HL-60/S4 (cell line): ENCODE data around the gene TMCC2.
"Not testable (repeated sequence)": the region's sequence is repeated elsewhere in the genome, so short reads cannot be mapped to it uniquely, and the experiment has no call there.

ENCODE experiments used
- in situ Hi-C: fragments of 300-500 bp; cut with MboI; formaldehyde crosslinking; loops from 2 replicates; pipeline ENCODE4 v1.14.3; 2022; ENCODE audit warnings: low sequenced_read_pairs

Gene TMCC2, protein sequence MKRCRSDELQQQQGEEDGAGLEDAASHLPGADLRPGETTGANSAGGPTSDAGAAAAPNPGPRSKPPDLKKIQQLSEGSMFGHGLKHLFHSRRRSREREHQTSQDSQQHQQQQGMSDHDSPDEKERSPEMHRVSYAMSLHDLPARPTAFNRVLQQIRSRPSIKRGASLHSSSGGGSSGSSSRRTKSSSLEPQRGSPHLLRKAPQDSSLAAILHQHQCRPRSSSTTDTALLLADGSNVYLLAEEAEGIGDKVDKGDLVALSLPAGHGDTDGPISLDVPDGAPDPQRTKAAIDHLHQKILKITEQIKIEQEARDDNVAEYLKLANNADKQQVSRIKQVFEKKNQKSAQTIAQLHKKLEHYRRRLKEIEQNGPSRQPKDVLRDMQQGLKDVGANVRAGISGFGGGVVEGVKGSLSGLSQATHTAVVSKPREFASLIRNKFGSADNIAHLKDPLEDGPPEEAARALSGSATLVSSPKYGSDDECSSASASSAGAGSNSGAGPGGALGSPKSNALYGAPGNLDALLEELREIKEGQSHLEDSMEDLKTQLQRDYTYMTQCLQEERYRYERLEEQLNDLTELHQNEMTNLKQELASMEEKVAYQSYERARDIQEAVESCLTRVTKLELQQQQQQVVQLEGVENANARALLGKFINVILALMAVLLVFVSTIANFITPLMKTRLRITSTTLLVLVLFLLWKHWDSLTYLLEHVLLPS

GRCh38 chr1:205227584-205228013, at the start of gene TMCC2:
TSS of gene TMCC2 (plus strand) at chr1:205227946. CDS start at chr1:205228565, 619 bp downstream.
- in situ Hi-C loops: no loop called here

DNA sequence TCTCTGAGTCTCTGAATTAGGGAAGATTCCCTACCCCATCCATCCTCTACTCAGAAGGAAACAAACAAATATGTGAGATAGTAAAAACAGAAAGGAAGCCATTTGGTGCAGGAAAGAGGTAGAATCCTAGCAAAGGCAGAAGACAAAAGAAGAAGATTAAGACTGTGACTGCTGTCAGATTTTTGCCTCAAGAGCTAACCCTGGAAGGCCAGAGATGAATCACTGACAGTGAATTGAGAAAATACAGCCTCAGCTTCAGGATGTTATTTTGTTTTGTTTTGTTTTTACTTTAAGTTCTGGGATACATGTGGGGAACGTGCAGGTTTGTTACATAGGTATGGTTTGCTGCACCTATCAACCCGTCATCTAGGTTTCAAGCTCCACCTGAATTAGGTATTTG, 47.9 kb upstream of the TMCC2 start:
- in situ Hi-C loops: no loop called here

DNA sequence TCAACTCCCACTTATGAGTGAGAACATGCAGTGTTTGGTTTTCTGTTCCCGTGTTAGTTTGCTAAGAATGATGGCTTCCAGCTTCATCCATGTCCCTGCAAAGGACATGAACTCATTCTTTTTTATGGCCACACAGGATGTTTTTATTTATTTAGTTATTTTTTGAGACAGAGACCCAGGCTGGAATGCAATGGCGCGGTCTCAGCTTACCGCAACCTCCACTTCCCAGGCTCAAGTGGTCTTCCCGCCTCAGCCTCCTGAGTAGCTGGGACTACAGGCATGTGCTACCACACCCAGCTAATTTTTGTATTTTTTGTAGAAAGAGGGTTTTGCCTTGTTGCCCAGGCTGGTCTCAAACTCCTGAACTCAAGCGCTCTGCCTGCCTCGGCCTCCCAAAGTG, 47.4 kb upstream of the TMCC2 start:
- in situ Hi-C loops: not testable (repeated sequence)

DNA sequence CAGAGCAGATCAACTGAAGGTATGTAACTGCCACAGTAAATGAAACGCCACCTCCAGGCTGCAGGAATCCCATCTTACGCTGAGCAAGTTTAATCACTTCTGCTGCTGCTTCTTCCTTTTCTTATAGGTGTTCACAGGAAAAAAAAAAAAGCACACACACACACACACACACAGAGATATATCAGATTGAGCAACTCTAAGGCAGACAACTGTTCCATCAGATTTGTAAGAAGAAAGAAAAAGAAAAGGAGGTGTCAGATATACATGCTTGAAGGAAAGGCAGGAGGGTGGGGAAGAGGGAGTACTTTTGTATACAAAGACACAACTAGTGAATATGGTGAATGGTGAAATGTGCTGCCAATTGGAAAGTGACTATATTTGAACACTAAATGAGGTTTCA, 44.8 kb upstream of the TMCC2 start:
- in situ Hi-C loops: no loop called here

GRCh38 chr1:205183676-205184335, 43.9 kb upstream of the TMCC2 start:
- in situ Hi-C loops: no loop called here

- in situ Hi-C loops: no loop called here
Measured at GRCh38 chr1:205186191-205186590, 41.6 kb upstream of the TMCC2 start.

- in situ Hi-C loops: no loop called here
Measured at GRCh38 chr1:205187420-205187819, 40.3 kb upstream of the TMCC2 start.

- in situ Hi-C loops: no loop called here
Measured at GRCh38 chr1:205188098-205188497, 39.6 kb upstream of the TMCC2 start.

DNA sequence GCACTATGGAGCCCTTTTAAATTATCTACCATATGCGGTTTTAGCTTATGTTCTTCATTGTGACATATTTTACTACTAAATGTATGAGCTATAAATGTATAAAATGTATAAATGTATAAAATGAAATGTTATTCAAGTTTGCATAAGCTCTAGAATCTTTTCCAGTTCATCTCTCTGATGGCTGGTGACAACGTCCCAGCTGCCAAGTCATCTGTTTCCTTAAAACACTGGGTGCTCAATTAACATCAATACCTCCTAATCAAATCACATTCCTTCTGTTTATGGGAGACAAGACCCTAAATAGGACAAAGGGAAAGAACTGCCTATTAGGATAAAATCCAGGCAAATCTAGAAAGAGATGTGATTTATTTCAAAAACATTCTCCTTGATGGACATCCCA, 39.1 kb upstream of the TMCC2 start:
- in situ Hi-C loops: no loop called here

DNA sequence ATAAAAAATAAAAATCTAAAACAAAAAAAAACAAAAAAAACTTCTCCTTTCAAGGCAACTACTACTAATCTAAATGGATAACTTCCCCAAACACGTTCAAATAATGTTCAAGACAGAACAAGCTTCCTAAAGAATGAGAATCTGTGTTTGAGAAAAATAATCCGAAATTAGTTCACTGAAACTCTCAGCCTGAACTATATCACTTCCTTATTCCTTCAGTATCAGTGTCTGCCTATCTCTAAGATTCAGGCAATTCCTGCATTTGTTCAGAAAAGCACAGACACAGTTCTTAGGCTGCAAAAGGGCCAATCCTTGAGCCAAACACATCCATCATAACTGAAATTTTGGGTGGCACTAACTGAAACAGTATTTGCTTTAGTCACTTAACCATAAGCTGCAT, 38.6 kb upstream of the TMCC2 start:
- in situ Hi-C loops: no loop called here

GRCh38 chr1:205190845-205191577, 36.7 kb upstream of the TMCC2 start:
- in situ Hi-C loops: no loop called here

GRCh38 chr1:205191622-205192021, 36.1 kb upstream of the TMCC2 start:
- in situ Hi-C loops: no loop called here

DNA sequence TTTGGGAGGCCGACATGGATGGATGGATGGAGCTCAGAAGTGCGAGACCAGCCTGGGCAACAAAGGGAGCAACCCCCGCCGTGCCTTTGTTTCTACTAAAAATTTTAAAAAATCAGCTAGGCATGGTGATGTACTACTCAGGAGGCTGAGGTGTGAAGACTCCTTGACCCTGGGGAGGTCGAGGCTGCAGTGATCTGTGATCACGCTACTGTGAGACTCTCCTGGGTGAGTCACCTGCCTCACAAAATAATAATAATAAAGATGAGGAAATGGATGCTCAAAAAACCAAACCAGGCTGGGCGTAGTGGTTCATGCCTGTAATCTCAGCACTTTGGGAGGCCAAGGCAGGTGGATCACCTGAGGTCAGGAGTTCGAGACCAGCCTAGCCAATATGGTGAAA, 35.5 kb upstream of the TMCC2 start:
- in situ Hi-C loops: no loop called here

DNA sequence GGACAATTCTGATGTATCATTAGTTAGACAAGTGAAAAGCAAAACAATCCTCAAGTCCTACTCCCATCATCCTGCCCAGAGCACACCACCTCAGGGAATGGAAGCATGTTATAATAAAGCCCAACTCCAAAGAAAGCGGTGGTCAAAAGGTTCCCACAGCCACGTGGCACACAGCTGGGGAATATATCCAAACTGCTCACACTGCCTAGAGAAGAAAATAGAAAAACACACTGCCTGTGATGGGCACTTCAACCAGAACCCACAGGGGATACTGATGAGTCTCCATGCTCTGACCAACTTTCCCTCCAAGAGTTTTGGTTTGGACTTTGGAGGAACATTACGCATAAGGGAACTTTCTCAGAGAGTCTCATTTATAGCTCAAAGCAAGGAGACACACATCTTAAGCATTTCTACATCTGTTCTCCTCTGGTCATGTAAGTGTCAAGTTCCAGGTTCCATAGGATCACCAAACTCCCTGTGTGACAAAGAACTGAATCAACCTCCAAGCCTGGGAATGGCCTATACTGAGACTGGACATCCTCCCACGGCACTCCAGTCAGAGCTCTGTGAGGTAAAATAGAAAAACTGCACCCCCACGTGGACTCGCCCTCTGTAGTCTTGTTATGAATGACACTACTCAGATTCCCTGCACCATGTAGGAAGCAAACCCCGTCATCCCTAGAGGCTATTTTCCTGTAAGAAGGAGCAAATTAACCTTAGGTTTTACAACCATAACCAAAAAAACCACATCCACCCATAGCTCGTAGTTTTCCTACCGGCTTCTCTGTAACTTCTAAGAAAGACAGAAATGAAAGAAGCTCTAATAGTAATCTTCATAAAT, 28.4 kb upstream of the TMCC2 start:
- in situ Hi-C loops: no loop called here

DNA sequence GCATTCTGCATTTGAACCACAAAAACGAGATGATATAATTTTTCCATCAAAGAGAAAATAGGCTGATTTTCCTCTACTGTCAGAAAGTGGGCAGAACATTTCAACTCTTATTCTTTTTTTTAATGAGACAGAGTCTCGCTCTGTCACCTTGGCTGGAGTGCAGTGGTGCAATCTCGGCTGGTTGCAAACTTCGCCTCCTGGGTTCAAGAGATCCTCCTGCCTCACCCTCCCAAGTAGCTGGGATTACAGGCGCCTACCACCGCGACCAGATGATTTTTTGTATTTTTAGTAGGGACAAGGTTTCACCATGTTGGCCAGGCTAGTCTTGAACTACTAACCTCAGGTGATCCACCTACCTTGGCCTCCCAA, 27.8 kb upstream of the TMCC2 start:
- in situ Hi-C loops: no loop called here

DNA sequence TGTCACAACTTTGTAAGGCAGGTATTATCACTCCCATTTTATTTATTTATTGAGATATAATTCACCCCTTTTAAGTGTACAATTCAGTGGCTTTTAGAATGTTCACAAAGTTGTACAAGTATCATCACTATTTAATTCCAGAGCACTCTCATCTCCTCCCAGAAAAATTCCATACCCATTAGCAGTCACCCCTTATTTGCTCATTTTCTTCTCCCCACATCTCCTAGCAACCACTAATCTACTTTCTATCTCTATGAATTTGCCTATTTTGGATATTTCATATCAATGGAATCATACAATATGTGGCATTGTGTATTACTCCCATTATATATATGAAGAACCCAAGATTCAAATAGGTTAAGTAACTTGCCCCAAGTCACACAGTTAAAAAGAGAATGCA, 23.2 kb upstream of the TMCC2 start:
- in situ Hi-C loops: no loop called here

DNA sequence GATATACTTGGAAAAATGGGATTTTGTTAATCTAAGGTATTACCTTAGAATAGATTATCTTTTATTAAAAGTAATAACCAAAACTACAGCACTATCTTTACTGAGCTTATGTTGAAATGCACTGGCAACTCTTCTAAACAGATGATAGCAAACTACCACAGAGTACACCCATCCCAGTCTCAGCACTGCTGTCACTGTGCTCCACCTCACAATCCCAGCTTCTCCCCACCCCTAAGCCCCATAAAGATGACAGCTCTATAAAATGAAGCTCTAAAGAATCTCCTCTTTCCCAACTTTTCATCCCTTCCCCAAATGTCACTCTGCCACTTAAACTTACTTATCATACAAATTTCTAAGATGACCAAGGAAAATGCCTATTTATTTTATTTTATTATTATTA, 22.7 kb upstream of the TMCC2 start:
- in situ Hi-C loops: no loop called here

GRCh38 chr1:205208811-205209210, 18.9 kb upstream of the TMCC2 start:
- in situ Hi-C loops: no loop called here

GRCh38 chr1:205210756-205211168, 17.0 kb upstream of the TMCC2 start:
- in situ Hi-C loops: no loop called here

- in situ Hi-C loops: no loop called here
Measured at GRCh38 chr1:205211169-205211838, 16.4 kb upstream of the TMCC2 start, which contains the start of gene DSTYK. TSS of gene DSTYK (minus strand) at chr1:205211702. CDS start at chr1:205211535, 167 bp downstream.
